GM12878 (cell line): Measurements from ENCODE around the gene FBXL19. TPM values are rescaled to one million over a fixed set of nuclear protein-coding genes. Genes with fewer than 3 reads are reported as not detected.
A peak's percentile ranks its signal among the peaks of the same experiment; 100 is the strongest.

ENCODE experiments used
- ATF7 ChIP-seq: fragments of 450-650 bp; IDR thresholded peaks from 2 replicates; pipeline ENCODE4 v1.6.1; 2016; ENCODE audit warnings: low read depth, mild to moderate bottlenecking
- BCL3 ChIP-seq: IDR thresholded peaks from 2 replicates; pipeline ENCODE4 v1.6.1; 2011; ENCODE audit warnings: borderline replicate concordance, low read depth, mild to moderate bottlenecking, moderate library complexity, low read length; ENCODE audit not compliant: insufficient read depth, poor library complexity, severe bottlenecking
- E2F8 ChIP-seq: fragments of 450-650 bp; IDR thresholded peaks from 2 replicates; pipeline ENCODE4 v1.6.1; 2018; ENCODE audit warnings: mild to moderate bottlenecking, low read depth, moderate library complexity; ENCODE audit not compliant: partially characterized antibody
- E4F1 ChIP-seq: fragments of 450-650 bp; IDR thresholded peaks from 2 replicates; pipeline ENCODE4 v1.6.1; 2018; ENCODE audit warnings: borderline replicate concordance, mild to moderate bottlenecking; ENCODE audit not compliant: partially characterized antibody
- ELK1 ChIP-seq: IDR thresholded peaks from 2 replicates; pipeline ENCODE4 v1.6.1; 2012; ENCODE audit warnings: low read depth, low read length, improper control_type of control experiment
- FOXM1 ChIP-seq: IDR thresholded peaks from 2 replicates; pipeline ENCODE4 v1.6.1; 2012; ENCODE audit warnings: low read depth, mild to moderate bottlenecking, inconsistent platforms, low read length, moderate library complexity
- MYB ChIP-seq: fragments of 150-350 bp; IDR thresholded peaks from 2 replicates; pipeline ENCODE4 v1.6.1; 2014; ENCODE audit warnings: mild to moderate bottlenecking, low read depth, low read length, borderline replicate concordance
- NR2C2 ChIP-seq: IDR thresholded peaks from 2 replicates; pipeline ENCODE4 v1.6.1; 2011; ENCODE audit warnings: borderline replicate concordance, low read depth; ENCODE audit not compliant: control insufficient read depth, insufficient read length
- NR2F1 ChIP-seq: fragments of 450-650 bp; conservative IDR thresholded peaks from 2 replicates; pipeline ENCODE4 v1.6.1; 2017; ENCODE audit warnings: mild to moderate bottlenecking
- NRF1 ChIP-seq: conservative IDR thresholded peaks from 2 replicates; pipeline ENCODE4 v1.6.1; 2011; ENCODE audit warnings: mild to moderate bottlenecking, low read depth, low read length, improper control_type of control experiment
- PRDM15 ChIP-seq: fragments of 450-650 bp; formaldehyde crosslinking; IDR thresholded peaks from 2 replicates; pipeline ENCODE4 v1.4.0; 2020; ENCODE audit warnings: mild to moderate bottlenecking, moderate library complexity
- RB1 ChIP-seq: fragments of 450-650 bp; formaldehyde crosslinking; IDR thresholded peaks from 2 replicates; pipeline ENCODE4 v1.6.1; 2017; ENCODE audit warnings: mild to moderate bottlenecking, borderline replicate concordance
- RFX5 ChIP-seq: IDR thresholded peaks from 2 replicates; pipeline ENCODE4 v1.6.1; 2011; ENCODE audit warnings: low read depth, low read length, improper control_type of control experiment
- RUNX3 ChIP-seq: IDR thresholded peaks from 2 replicates; pipeline ENCODE4 v1.6.1; 2012; ENCODE audit warnings: low read length, inconsistent platforms
- SMARCA5 ChIP-seq: fragments of 450-650 bp; IDR thresholded peaks from 2 replicates; pipeline ENCODE4 v1.6.1; 2017; ENCODE audit warnings: mild to moderate bottlenecking
- SREBF2 ChIP-seq: IDR thresholded peaks from 2 replicates; pipeline ENCODE4 v1.6.1; 2012; ENCODE audit warnings: mild to moderate bottlenecking, low read length
- TCF7 ChIP-seq: IDR thresholded peaks from 2 replicates; pipeline ENCODE4 v1.6.1; 2014; ENCODE audit warnings: antibody characterized with exemption, borderline replicate concordance
- ZNF207 ChIP-seq: fragments of 450-650 bp; IDR thresholded peaks from 2 replicates; pipeline ENCODE4 v1.6.1; 2014; ENCODE audit warnings: antibody characterized with exemption, mild to moderate bottlenecking, borderline replicate concordance
- polyA plus RNA-seq, 11 experiments: library from polyadenylated mRNA; depleted of rRNA in 4 of 11; unstranded in 6 of 11; stranded (reverse) in 5 of 11; fragments of >200 nt; fragmentation: Nextera tagmentation in 4 of 11; fragmentation: Illumina TruSeq in 1 of 11; extraction: Ambion mirVana in 4 of 11; extraction: Trizol in 1 of 11; gene quantifications; 1 replicate in 1 of 11; 2 replicates in 10 of 11; pipeline versions ENCODE4 v1.2.1 to v1.2.3, GENCODE V29; 2011 to 2016; ENCODE audit warnings: inconsistent platforms in 2 of 11, missing spikeins in 2 of 11, low read depth in 1 of 11
- total RNA-seq, 4 experiments: library from RNA; depleted of rRNA in 3 of 4; stranded (reverse); fragments of >200 nt in 3 of 4; fragmentation: Illumina TruSeq in 1 of 4; extraction: Trizol in 1 of 4; gene quantifications; 2 replicates each; pipeline versions ENCODE4 v1.2.1 to v1.2.3, GENCODE V29; 2013 to 2021

The FBXL19 gene
- total and polyA plus RNA-seq, 10 of the 15 experiments (the other 5 are each of a cell fraction or from before 2014, with no cell fraction given), result 0.02 to 32.1 (median 6.8) TPM; not detected in 1

- TF ChIP-seq ELK1 (no peak), BCL3 (no peak), NR2F1 (no peak), PRDM15 (no peak), FOXM1 (no peak), NRF1 (no peak), ZNF207 (no peak), ATF7 (peak; percentile 59), SREBF2 (no peak), RUNX3 (no peak; the same call in 1 of the 2 replicates), RB1 (peak; percentile 24; the same call in 1 of the 2 replicates), E2F8 (no peak), NR2C2 (no peak), TCF7 (no peak), MYB (no peak), RFX5 (no peak), SMARCA5 (no peak), E4F1 (peak; percentile 42)
Measured at GRCh38 chr16:30996985-30997724, 73.8 kb downstream of the FBXL19 start (continued).
